ENCODE data around the gene EFHD2. TPM values are rescaled to one million over a fixed set of nuclear protein-coding genes. Genes with fewer than 3 reads are reported as not detected.
A peak's percentile ranks its signal among the peaks of the same experiment; 100 is the strongest.

The EFHD2 gene
- 10 to 100 TPM; 32.5 to 38.0 TPM for polyA plus RNA-seq

DNA sequence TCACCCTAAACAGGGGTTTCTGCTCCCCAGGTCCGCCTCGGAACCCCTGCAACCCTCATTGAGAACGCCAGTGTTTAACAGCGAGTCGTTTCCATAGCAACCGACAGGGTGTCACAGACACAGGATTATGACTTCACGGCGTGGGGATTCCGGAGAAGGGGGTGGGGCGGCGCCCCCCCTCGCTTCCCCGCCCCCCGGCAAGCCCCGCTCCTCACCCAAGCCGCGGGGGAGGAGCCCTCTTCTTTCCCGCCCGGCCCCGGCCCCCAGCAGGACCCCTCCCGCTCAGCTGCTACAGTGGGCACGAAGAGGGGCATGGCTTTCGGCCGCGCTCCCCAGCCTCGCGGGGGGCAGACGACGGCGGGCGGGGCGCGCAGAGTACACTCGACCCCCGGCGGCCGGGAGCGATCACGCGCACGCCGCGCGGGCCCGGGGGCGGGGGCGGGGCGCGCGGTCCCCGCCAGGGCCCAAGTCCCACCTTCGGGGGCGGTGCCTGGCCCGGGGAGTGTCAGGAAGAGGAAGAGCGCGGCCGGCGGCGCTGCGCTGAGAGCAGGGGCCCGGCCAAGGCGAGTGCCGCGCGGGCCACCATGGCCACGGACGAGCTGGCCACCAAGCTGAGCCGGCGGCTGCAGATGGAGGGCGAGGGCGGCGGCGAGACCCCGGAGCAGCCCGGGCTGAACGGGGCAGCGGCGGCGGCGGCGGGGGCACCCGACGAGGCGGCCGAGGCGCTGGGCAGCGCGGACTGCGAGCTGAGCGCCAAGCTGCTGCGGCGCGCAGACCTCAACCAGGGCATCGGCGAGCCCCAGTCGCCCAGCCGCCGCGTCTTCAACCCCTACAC lies at the start of gene EFHD2:
Gene EFHD2, plus strand, starts transcription at position 501 of the 835 bp plus-strand sequence. Its CDS starts 84 bp downstream, at position 585.
- Histone ChIP-seq H3K4me1 (ENCODE audit: control insufficient read depth in 2 of 2, insufficient read depth in 2 of 2, low read length in 1 of 2) (peaks cover 7 to 25% of the 10 kb centered on the region in 2 donors), H3K27me3 (ENCODE audit: control insufficient read depth in 1 of 2, insufficient read depth in 2 of 2, low read length in 2 of 2) (no peaks in the 10 kb centered on the region)

DNA sequence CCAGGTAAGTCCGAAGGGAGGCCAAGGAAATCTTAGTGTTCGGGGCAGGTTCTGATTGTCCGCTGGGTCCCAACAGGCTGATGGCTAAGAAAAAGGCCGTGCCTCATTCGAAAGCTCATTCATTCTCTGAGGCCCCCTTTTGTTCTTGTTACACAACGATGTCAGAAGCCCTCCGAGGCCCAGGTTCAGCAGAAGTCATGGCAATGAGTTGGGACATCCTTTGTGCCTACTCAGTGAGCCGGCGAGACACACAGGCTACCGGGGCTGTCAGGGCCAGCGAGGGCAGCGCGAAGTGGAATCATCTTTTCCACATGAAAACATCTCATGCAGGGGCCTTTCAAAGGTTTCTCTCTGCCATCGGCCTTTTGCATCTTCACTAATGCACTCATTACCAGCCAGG lies 49.0 kb upstream of the EFHD2 start:
- no peaks in the 10 kb centered on the region for H3K36me3 ChIP-seq (ENCODE audit: control insufficient read depth in 2 of 2, insufficient read depth in 2 of 2, low read length in 1 of 2)
- peaks cover 0 to 3% of the 10 kb centered on the region in 2 donors for H3K4me1 ChIP-seq (ENCODE audit: control insufficient read depth in 2 of 2, insufficient read depth in 2 of 2, low read length in 1 of 2)
- WGBS, 2 donors, result 92 to 95% methylated on average over 14 of the region's 14 CpGs

More for the DNA sequence above, at the start of gene EFHD2:
- peak within 1 kb of the TSS; percentile 86 to 95 for H3K4me3 ChIP-seq (ENCODE audit: low read depth in 1 of 2, low read length in 2 of 2)
- 0 to 1% methylated on average over 74 to 99 of the region's 99 CpGs for WGBS, 2 donors
- peak within 1 kb of the TSS; percentile 66 to 70 for H3K27ac ChIP-seq (ENCODE audit: low read depth in 2 of 2, low read length in 1 of 2)
- H3K9me3 ChIP-seq (ENCODE audit: control insufficient read depth in 2 of 2, insufficient read depth in 1 of 2, low read depth in 1 of 2, low read length in 1 of 2), result no peaks in the 10 kb centered on the region
- H3K36me3 ChIP-seq (ENCODE audit: control insufficient read depth in 2 of 2, insufficient read depth in 2 of 2, low read length in 1 of 2), result peaks cover 0 to 8% of the 10 kb centered on the region in 2 donors

GRCh38 chr1:15362096-15362736 lies 47.5 kb upstream of the EFHD2 start:
- no peaks in the 10 kb centered on the region for H3K27me3 ChIP-seq (ENCODE audit: control insufficient read depth in 1 of 2, insufficient read depth in 2 of 2, low read length in 2 of 2)
- WGBS, 2 donors, result 93% methylated on average over 13 of the region's 13 CpGs
- H3K4me1 ChIP-seq (ENCODE audit: control insufficient read depth in 2 of 2, insufficient read depth in 2 of 2, low read length in 1 of 2), result peaks cover 0 to 3% of the 10 kb centered on the region in 2 donors

More for the DNA sequence above, 49.0 kb upstream of the EFHD2 start:
- no peak overlapping the region for H3K27ac ChIP-seq (ENCODE audit: low read depth in 2 of 2, low read length in 1 of 2)
- no peaks in the 10 kb centered on the region for H3K9me3 ChIP-seq (ENCODE audit: control insufficient read depth in 2 of 2, insufficient read depth in 1 of 2, low read depth in 1 of 2, low read length in 1 of 2)
- H3K4me3 ChIP-seq (ENCODE audit: low read depth in 1 of 2, low read length in 2 of 2), result no peak overlapping the region
- no peaks in the 10 kb centered on the region for H3K27me3 ChIP-seq (ENCODE audit: control insufficient read depth in 1 of 2, insufficient read depth in 2 of 2, low read length in 2 of 2)

DNA sequence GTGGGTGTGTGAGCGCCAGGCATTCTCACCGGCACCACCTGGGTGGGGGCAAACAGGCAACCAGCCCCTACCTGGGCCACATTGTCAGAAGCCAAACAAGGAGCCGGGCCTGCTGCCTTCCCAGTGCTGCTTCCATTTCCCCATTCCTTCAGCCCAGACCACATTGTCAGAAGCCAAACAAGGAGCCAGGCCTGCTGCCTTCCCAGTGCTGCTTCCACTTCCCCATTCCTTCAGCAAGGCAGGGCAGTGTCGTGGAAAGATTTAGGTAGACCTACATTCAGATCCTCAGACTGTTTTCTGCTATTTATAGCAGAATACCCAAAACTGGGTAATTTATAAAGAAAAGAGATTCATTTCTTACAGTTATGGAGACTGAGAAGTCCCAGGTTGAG lies 47.0 kb upstream of the EFHD2 start:
- H3K27me3 ChIP-seq (ENCODE audit: control insufficient read depth in 1 of 2, insufficient read depth in 2 of 2, low read length in 2 of 2), result no peaks in the 10 kb centered on the region
- no peak overlapping the region for H3K27ac ChIP-seq (ENCODE audit: low read depth in 2 of 2, low read length in 1 of 2)
- no peaks in the 10 kb centered on the region for H3K36me3 ChIP-seq (ENCODE audit: control insufficient read depth in 2 of 2, insufficient read depth in 2 of 2, low read length in 1 of 2)
- H3K4me3 ChIP-seq (ENCODE audit: low read depth in 1 of 2, low read length in 2 of 2), result no peak overlapping the region
- 89 to 91% methylated on average over 4 of the region's 4 CpGs for WGBS, 2 donors
- peaks cover 0 to 3% of the 10 kb centered on the region in 2 donors for H3K4me1 ChIP-seq (ENCODE audit: control insufficient read depth in 2 of 2, insufficient read depth in 2 of 2, low read length in 1 of 2)
- H3K9me3 ChIP-seq (ENCODE audit: control insufficient read depth in 2 of 2, insufficient read depth in 1 of 2, low read depth in 1 of 2, low read length in 1 of 2), result no peaks in the 10 kb centered on the region

More at GRCh38 chr1:15362096-15362736, 47.5 kb upstream of the EFHD2 start:
- no peak overlapping the region for H3K4me3 ChIP-seq (ENCODE audit: low read depth in 1 of 2, low read length in 2 of 2)
- H3K27ac ChIP-seq (ENCODE audit: low read depth in 2 of 2, low read length in 1 of 2), result no peak overlapping the region
- no peaks in the 10 kb centered on the region for H3K9me3 ChIP-seq (ENCODE audit: control insufficient read depth in 2 of 2, insufficient read depth in 1 of 2, low read depth in 1 of 2, low read length in 1 of 2)
- H3K36me3 ChIP-seq (ENCODE audit: control insufficient read depth in 2 of 2, insufficient read depth in 2 of 2, low read length in 1 of 2), result no peaks in the 10 kb centered on the region

DNA sequence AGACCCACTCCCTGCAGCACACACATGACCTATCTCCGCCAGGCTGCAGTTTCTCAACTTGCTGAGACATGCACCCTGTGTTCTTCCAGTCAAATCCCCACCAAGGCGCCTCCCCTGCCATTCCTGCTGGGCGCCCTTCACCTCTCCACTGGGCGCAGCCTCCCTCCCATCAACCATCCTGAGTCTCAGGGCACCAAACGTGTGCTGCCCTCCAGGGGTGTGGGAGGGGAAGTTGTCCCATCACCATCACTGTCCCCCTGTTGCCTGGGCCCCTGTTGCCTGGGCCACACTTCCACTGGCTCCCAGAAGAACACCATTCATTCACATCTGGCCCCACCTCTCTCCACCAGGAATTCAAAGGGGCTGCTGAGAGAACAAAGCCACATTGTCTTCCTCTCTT lies 44.9 kb upstream of the EFHD2 start:
- WGBS, 2 donors, result 60 to 62% methylated on average over 5 of the region's 5 CpGs
- no peak overlapping the region for H3K4me3 ChIP-seq (ENCODE audit: low read depth in 1 of 2, low read length in 2 of 2)
- no peaks in the 10 kb centered on the region for H3K9me3 ChIP-seq (ENCODE audit: control insufficient read depth in 2 of 2, insufficient read depth in 1 of 2, low read depth in 1 of 2, low read length in 1 of 2)
- no peaks in the 10 kb centered on the region for H3K27me3 ChIP-seq (ENCODE audit: control insufficient read depth in 1 of 2, insufficient read depth in 2 of 2, low read length in 2 of 2)
- peaks cover 0 to 3% of the 10 kb centered on the region in 2 donors for H3K4me1 ChIP-seq (ENCODE audit: control insufficient read depth in 2 of 2, insufficient read depth in 2 of 2, low read length in 1 of 2)
- H3K36me3 ChIP-seq (ENCODE audit: control insufficient read depth in 2 of 2, insufficient read depth in 2 of 2, low read length in 1 of 2), result no peaks in the 10 kb centered on the region
- no peak overlapping the region for H3K27ac ChIP-seq (ENCODE audit: low read depth in 2 of 2, low read length in 1 of 2)

DNA sequence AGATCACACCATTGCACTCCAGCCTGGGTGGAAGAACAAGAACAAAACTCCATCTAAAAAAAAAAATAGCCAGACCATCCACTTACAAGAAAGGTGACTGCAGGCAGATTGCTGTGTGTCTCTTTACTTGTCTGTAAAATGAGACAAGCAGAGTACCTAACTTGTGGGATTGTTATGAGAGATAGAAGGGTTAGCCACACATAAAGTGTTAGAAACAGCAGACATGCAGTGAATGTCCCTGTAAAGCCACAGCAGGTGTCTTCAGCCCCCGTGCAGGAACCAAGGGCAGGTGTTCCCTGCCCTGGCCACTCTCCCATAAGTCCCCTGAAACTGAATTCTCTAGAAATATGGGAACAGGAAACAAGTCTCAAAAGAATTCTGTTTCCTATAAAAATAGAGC lies 40.8 kb upstream of the EFHD2 start:
- Histone ChIP-seq H3K4me3 (ENCODE audit: low read depth in 1 of 2, low read length in 2 of 2) (no peak overlapping the region), H3K9me3 (ENCODE audit: control insufficient read depth in 2 of 2, insufficient read depth in 1 of 2, low read depth in 1 of 2, low read length in 1 of 2) (no peaks in the 10 kb centered on the region), H3K27me3 (ENCODE audit: control insufficient read depth in 1 of 2, insufficient read depth in 2 of 2, low read length in 2 of 2) (no peaks in the 10 kb centered on the region), H3K27ac (ENCODE audit: low read depth in 2 of 2, low read length in 1 of 2) (no peak overlapping the region), H3K36me3 (ENCODE audit: control insufficient read depth in 2 of 2, insufficient read depth in 2 of 2, low read length in 1 of 2) (no peaks in the 10 kb centered on the region), H3K4me1 (ENCODE audit: control insufficient read depth in 2 of 2, insufficient read depth in 2 of 2, low read length in 1 of 2) (peaks cover 0 to 6% of the 10 kb centered on the region in 2 donors)
- WGBS, 2 donors, result 72 to 80% methylated on average over 1 of the region's 1 CpG

DNA sequence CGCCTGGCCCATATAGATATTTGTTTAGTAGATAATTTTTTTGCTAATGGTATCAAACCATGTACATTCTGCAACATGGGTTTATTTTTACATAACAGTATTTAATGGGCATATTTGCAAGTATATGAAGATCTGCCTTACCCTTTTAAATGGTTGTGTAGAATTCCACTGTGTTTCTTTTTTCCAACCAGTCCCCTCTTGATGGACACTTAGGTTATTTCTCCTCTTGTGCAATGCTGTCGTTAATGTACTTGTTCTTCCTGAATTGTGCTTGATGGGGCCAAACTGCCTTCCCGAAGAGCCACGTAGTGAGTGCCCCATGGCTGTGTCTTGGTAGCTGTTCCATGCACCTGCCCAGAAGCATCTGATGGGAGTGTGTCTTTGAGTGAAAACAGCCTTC lies 39.4 kb upstream of the EFHD2 start:
- H3K9me3 ChIP-seq (ENCODE audit: control insufficient read depth in 2 of 2, insufficient read depth in 1 of 2, low read depth in 1 of 2, low read length in 1 of 2), result no peaks in the 10 kb centered on the region
- peaks cover 0 to 4% of the 10 kb centered on the region in 2 donors for H3K4me1 ChIP-seq (ENCODE audit: control insufficient read depth in 2 of 2, insufficient read depth in 2 of 2, low read length in 1 of 2)
- H3K36me3 ChIP-seq (ENCODE audit: control insufficient read depth in 2 of 2, insufficient read depth in 2 of 2, low read length in 1 of 2), result no peaks in the 10 kb centered on the region
- no peaks in the 10 kb centered on the region for H3K27me3 ChIP-seq (ENCODE audit: control insufficient read depth in 1 of 2, insufficient read depth in 2 of 2, low read length in 2 of 2)
- H3K4me3 ChIP-seq (ENCODE audit: low read depth in 1 of 2, low read length in 2 of 2), result no peak overlapping the region
- H3K27ac ChIP-seq (ENCODE audit: low read depth in 2 of 2, low read length in 1 of 2), result peak overlapping the region in 1 of 2 donors; percentile 33
- 71 to 86% methylated on average over 4 of the region's 4 CpGs for WGBS, 2 donors

DNA sequence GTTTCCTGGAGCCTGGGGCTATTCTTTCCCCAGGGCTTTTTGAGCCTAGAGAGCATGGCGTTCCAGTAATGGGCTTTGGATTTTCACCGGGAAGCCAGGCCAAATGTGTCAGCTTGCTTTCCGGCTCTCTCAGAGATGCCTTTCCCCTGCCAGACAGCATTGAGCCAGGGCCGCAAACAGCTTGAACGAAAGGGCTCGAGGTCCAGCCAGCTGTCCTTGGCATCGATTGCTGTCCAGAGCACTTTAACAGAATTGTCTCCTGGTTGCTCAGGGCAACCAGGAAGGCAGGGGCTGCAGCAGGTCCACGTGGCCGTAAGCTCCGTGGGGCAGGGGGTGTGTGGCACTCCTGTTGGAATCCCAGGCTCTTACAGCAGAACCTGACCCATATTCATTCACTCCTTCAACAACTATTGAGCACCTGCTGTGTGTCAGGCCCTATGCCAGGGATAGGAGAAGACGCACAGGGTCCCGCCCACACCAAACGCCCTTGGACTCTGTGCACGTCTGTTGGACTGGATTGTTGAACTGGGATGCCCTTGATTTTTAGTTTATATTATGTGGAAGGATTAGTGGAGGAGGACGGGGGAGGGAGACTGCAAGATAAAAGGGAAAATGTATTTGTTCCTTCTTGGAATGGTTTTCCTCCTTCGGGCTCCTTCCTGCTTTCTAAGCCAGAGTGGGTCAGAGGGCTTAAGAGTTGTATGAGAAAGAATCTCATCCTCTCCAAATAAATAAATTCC lies 38.7 kb upstream of the EFHD2 start:
- no peaks in the 10 kb centered on the region for H3K9me3 ChIP-seq (ENCODE audit: control insufficient read depth in 2 of 2, insufficient read depth in 1 of 2, low read depth in 1 of 2, low read length in 1 of 2)
- WGBS, 2 donors, result 38 to 39% methylated on average over 16 of the region's 16 CpGs
- no peaks in the 10 kb centered on the region for H3K27me3 ChIP-seq (ENCODE audit: control insufficient read depth in 1 of 2, insufficient read depth in 2 of 2, low read length in 2 of 2)
- H3K4me3 ChIP-seq (ENCODE audit: low read depth in 1 of 2, low read length in 2 of 2), result no peak overlapping the region
- peaks cover 0 to 4% of the 10 kb centered on the region in 2 donors for H3K4me1 ChIP-seq (ENCODE audit: control insufficient read depth in 2 of 2, insufficient read depth in 2 of 2, low read length in 1 of 2)
- H3K36me3 ChIP-seq (ENCODE audit: control insufficient read depth in 2 of 2, insufficient read depth in 2 of 2, low read length in 1 of 2), result no peaks in the 10 kb centered on the region
- H3K27ac ChIP-seq (ENCODE audit: low read depth in 2 of 2, low read length in 1 of 2), result peak overlapping the region in 1 of 2 donors; percentile 33

Measured in esophagus (tissue), 2 donors.